Measurements from ENCODE around the gene PROX2. TPM values are rescaled to one million over a fixed set of nuclear protein-coding genes. Genes with fewer than 3 reads are reported as not detected.

Gene PROX2
- total and polyA plus RNA-seq, 2 donors (not counting 1 experiment from before 2014, with no cell fraction given): 0.03 to 0.07 TPM

- ATAC-seq (ENCODE audit: low read depth): no peak
- H3K4me1 Mint-ChIP-seq: peaks cover 63% of the 10 kb centered on the region
Measured at GRCh38 chr14:74836251-74836960, 39.5 kb downstream of the PROX2 start.

More at GRCh38 chr14:74836251-74836960, 39.5 kb downstream of the PROX2 start:
- peak overlapping the region; percentile 69 to 85 for H3K27ac ChIP-seq (ENCODE audit: low read length in 2 of 2)
- no peak overlapping the region for H2AFZ ChIP-seq (ENCODE audit: insufficient read depth, low read depth, low read length, poor library complexity, severe bottlenecking)
- no peaks in the 10 kb centered on the region for H3K27me3 ChIP-seq (replicated peaks in 1 of 4; ENCODE audit: control extremely low read depth in 1 of 4, control insufficient read depth in 3 of 4, insufficient read depth in 4 of 4, low read length in 3 of 4)
- no peaks in the 10 kb centered on the region for H3K79me2 ChIP-seq (ENCODE audit: control insufficient read depth, insufficient read depth, low read length)
- peaks cover 4 to 6% of the 10 kb centered on the region in 2 experiments for H3K36me3 ChIP-seq (replicated peaks in 1 of 2; ENCODE audit: control extremely low read depth in 1 of 2, control insufficient read depth in 1 of 2, extremely low read depth in 1 of 2, insufficient read depth in 2 of 2, low read length in 1 of 2)
- no peaks in the 10 kb centered on the region for H3K9me3 ChIP-seq (ENCODE audit: control extremely low read depth in 1 of 3, control insufficient read depth in 2 of 3, insufficient read depth in 1 of 3, low read length in 2 of 3)
- peak overlapping the region; percentile 53 for H3K4me2 ChIP-seq (replicated peaks; ENCODE audit: low read depth, low read length, poor library complexity, severe bottlenecking)
- Mint-ChIP-seq H3K27me3 (no peaks in the 10 kb centered on the region), H3K9me3 (ENCODE audit: insufficient read depth) (no peaks in the 10 kb centered on the region), H3K27ac (peak overlapping the region; percentile 83), H3K4me3 (peak overlapping the region; percentile 56)
- intact Hi-C loops (cut with micrococcal nuclease): no loop called here
- no CpG with 5 or more reads among the region's 1 CpG for WGBS (ENCODE audit: insufficient coverage)
- H3K9ac ChIP-seq (ENCODE audit: low read length): no peak overlapping the region
- no peaks in the 10 kb centered on the region for H4K20me1 ChIP-seq (ENCODE audit: control insufficient read depth, insufficient read depth, low read length, poor library complexity, severe bottlenecking)
- TF ChIP-seq, protein P1, sequence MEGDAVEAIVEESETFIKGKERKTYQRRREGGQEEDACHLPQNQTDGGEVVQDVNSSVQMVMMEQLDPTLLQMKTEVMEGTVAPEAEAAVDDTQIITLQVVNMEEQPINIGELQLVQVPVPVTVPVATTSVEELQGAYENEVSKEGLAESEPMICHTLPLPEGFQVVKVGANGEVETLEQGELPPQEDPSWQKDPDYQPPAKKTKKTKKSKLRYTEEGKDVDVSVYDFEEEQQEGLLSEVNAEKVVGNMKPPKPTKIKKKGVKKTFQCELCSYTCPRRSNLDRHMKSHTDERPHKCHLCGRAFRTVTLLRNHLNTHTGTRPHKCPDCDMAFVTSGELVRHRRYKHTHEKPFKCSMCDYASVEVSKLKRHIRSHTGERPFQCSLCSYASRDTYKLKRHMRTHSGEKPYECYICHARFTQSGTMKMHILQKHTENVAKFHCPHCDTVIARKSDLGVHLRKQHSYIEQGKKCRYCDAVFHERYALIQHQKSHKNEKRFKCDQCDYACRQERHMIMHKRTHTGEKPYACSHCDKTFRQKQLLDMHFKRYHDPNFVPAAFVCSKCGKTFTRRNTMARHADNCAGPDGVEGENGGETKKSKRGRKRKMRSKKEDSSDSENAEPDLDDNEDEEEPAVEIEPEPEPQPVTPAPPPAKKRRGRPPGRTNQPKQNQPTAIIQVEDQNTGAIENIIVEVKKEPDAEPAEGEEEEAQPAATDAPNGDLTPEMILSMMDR (IDR thresholded peaks at IDR 0.05): no peak
- no peak for TF ChIP-seq EZH2 (IDR thresholded peaks at IDR 0.05; ENCODE audit: borderline replicate concordance, insufficient read depth, low read depth, low read length, poor library complexity, severe bottlenecking)
- no peak overlapping the region for H3K4me3 ChIP-seq (ENCODE audit: control extremely low read depth in 1 of 5, extremely low read depth in 1 of 5, insufficient read depth in 1 of 5, low read depth in 2 of 5, low read length in 4 of 5)
- peak; percentile 24 for DNase-seq
- H3K4me1 ChIP-seq (ENCODE audit: control insufficient read depth in 2 of 2, insufficient read depth in 2 of 2, low read length in 2 of 2): peaks cover 56% of the 10 kb centered on the region in 2 donors
- CTCF ChIA-PET: interaction anchor here (0.7 to 6.4 kb wide), 7 partner anchors 20 to 227 kb away, joined by 3 to 54 read pairs (median 5); no protein-coding TSS in a partner anchor
- POLR2A ChIA-PET: interaction anchor here (0.6 to 1.0 kb wide), 2 partner anchors 73 to 101 kb away, joined by 4 read pairs; partner anchors contain the start of gene YLPM1

Data from B cell (primary cell).